Neural progenitor cell (in vitro differentiated cells): Measurements from ENCODE around the gene PCSK9.

Experiments
- CTCF ChIP-seq: fragments of 200-600 bp; sonication (generic); IDR thresholded peaks from 2 replicates; pipeline ENCODE4 v1.5.1; 2017; ENCODE audit warnings: antibody characterized with exemption, mild to moderate bottlenecking
- EZH2 ChIP-seq: fragments of 200-600 bp; sonication (generic); IDR thresholded peaks from 2 replicates; pipeline ENCODE4 v1.6.1; 2017; ENCODE audit warnings: antibody characterized with exemption, mild to moderate bottlenecking, moderate library complexity

GRCh38 chr1:54993140-54993539 is 46.2 kb upstream of the PCSK9 start:
- TF ChIP-seq CTCF (no peak), EZH2 (no peak)
